Astrocyte (in vitro differentiated cells and primary cell): ENCODE measurements around the gene NEUROD1. TPM values are rescaled to one million over a fixed set of nuclear protein-coding genes. Genes with fewer than 3 reads are reported as not detected.

ENCODE experiments used
- DNase-seq: peaks from one replicate; pipeline ENCODE4 v3.0.0-alpha.2; 2010; ENCODE audit warnings: low read depth
- FAIRE-seq: peaks from 2 replicates; lab custom pipeline; 2011; peaks lifted over from hg19 to GRCh38; lab: Jason Lieb, UNC
- H2AFZ ChIP-seq: 2 replicates; pipeline ENCODE4 v1.6.0; 2012; ENCODE audit warnings: low read depth, low read length, inconsistent platforms
- H3K27ac ChIP-seq: 2 replicates; pipeline ENCODE4 v1.5.1; 2011; ENCODE audit warnings: low read depth, low read length, inconsistent platforms
- H3K27me3 ChIP-seq: 2 replicates; pipeline ENCODE4 v1.6.0; 2011; ENCODE audit warnings: low read length, inconsistent platforms; ENCODE audit not compliant: insufficient read depth
- H3K36me3 ChIP-seq: 2 replicates; pipeline ENCODE4 v1.5.1; 2011; ENCODE audit warnings: low read length, inconsistent platforms; ENCODE audit not compliant: insufficient read depth
- H3K4me1 ChIP-seq: 2 replicates; pipeline ENCODE4 v1.5.1; 2011; ENCODE audit warnings: low read length, inconsistent platforms; ENCODE audit not compliant: insufficient read depth
- H3K4me2 ChIP-seq: 2 replicates; pipeline ENCODE4 v1.6.0; 2012; ENCODE audit warnings: low read length, inconsistent platforms
- H3K4me3 ChIP-seq: 2 replicates; pipeline ENCODE4 v1.5.1; 2011; ENCODE audit warnings: low read depth, mild to moderate bottlenecking, low read length, inconsistent platforms; ENCODE audit not compliant: insufficient read depth
- H3K79me2 ChIP-seq: 2 replicates; pipeline ENCODE4 v1.6.0; 2012; ENCODE audit warnings: mild to moderate bottlenecking, low read length, inconsistent platforms; ENCODE audit not compliant: insufficient read depth
- H3K9ac ChIP-seq: 2 replicates; pipeline ENCODE4 v1.6.0; 2012; ENCODE audit warnings: mild to moderate bottlenecking, low read length, inconsistent platforms
- H3K9me3 ChIP-seq: 2 replicates; pipeline ENCODE4 v1.5.1; 2012; ENCODE audit warnings: low read depth, mild to moderate bottlenecking, low read length, inconsistent platforms; ENCODE audit not compliant: insufficient read depth
- H4K20me1 ChIP-seq: 2 replicates; pipeline ENCODE4 v1.6.0; 2012; ENCODE audit warnings: low read length, inconsistent platforms; ENCODE audit not compliant: insufficient read depth
- H3K27ac Mint-ChIP-seq: one replicate; pipeline ENCODE4 v1.8.0; 2021; ENCODE audit warnings: mild to moderate bottlenecking, mixed read lengths; ENCODE audit not compliant: unreplicated experiment
- H3K27me3 Mint-ChIP-seq: one replicate; pipeline ENCODE4 v1.8.0; 2021; ENCODE audit warnings: low read depth, mixed read lengths; ENCODE audit not compliant: unreplicated experiment
- H3K36me3 Mint-ChIP-seq: one replicate; pipeline ENCODE4 v1.8.0; 2021; ENCODE audit warnings: low read depth, mixed read lengths; ENCODE audit not compliant: unreplicated experiment
- H3K4me1 Mint-ChIP-seq: one replicate; pipeline ENCODE4 v1.8.0; 2021; ENCODE audit warnings: low read depth, mixed read lengths; ENCODE audit not compliant: unreplicated experiment
- H3K4me3 Mint-ChIP-seq: one replicate; pipeline ENCODE4 v1.8.0; 2021; ENCODE audit warnings: mild to moderate bottlenecking, moderate library complexity, mixed read lengths; ENCODE audit not compliant: unreplicated experiment
- H3K9me3 Mint-ChIP-seq: one replicate; pipeline ENCODE4 v1.8.0; 2021; ENCODE audit warnings: mild to moderate bottlenecking, mixed read lengths; ENCODE audit not compliant: unreplicated experiment
- CTCF ChIP-seq: IDR thresholded peaks from 2 replicates; pipeline ENCODE4 v1.5.1; 2011; ENCODE audit warnings: low read depth, mild to moderate bottlenecking, inconsistent platforms, low read length, moderate library complexity; ENCODE audit not compliant: insufficient read depth
- EZH2 ChIP-seq: IDR thresholded peaks from 2 replicates; pipeline ENCODE4 v1.6.1; 2012; ENCODE audit warnings: mild to moderate bottlenecking, low read length, inconsistent platforms; ENCODE audit not compliant: insufficient read depth
- total RNA-seq: library from RNA; stranded (reverse); gene quantifications from 2 replicates; pipeline ENCODE4 v1.2.1, GENCODE V29; 2021

The NEUROD1 gene
- total RNA-seq, 1 donor from 2014 or later: not detected

DNA sequence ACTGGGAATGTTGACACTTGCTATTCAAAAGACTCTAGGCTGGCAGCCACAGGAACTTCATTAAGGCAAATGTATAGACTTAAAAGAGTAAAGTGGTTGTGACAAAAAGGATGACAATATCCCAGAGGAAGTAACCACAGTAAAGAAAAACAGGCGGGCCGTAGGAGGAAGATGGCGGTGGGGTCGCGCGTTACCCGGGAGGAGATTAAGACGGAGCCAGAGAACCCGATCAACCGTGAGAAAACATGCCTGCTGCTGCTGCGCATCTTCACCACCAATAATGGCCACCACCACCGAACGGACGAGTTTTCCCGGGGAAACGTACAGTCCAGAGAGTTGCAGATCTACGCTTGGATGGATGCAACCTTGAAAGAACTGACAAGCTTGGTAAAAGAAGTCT lies 14.0 kb upstream of the NEUROD1 start:
- no peak for FAIRE-seq
- peaks cover 13% of the 10 kb centered on the region for H3K27me3 ChIP-seq
- peaks cover 66% of the 10 kb centered on the region for H3K27me3 Mint-ChIP-seq

GRCh38 chr2:181690860-181691259 lies 10.5 kb upstream of the NEUROD1 start:
- Histone ChIP-seq H3K4me2 (no peak overlapping the region), H3K36me3 (no peaks in the 10 kb centered on the region), H2AFZ (no peak overlapping the region), H3K27ac (no peak overlapping the region), H3K4me3 (no peak overlapping the region), H3K9ac (no peak overlapping the region), H3K4me1 (no peaks in the 10 kb centered on the region), H3K27me3 (peaks cover 36% of the 10 kb centered on the region), H3K79me2 (no peaks in the 10 kb centered on the region), H3K9me3 (no peaks in the 10 kb centered on the region), H4K20me1 (no peaks in the 10 kb centered on the region)
- H3K27me3 Mint-ChIP-seq: peaks cover 79% of the 10 kb centered on the region
- no peak overlapping the region for H3K27ac Mint-ChIP-seq
- DNase-seq: no peak
- no peaks in the 10 kb centered on the region for H3K4me1 Mint-ChIP-seq
- no peak overlapping the region for H3K4me3 Mint-ChIP-seq
- TF ChIP-seq EZH2: no peak
- H3K36me3 Mint-ChIP-seq: no peaks in the 10 kb centered on the region
- H3K9me3 Mint-ChIP-seq: peaks cover 2% of the 10 kb centered on the region
- no peak for FAIRE-seq

More for the DNA sequence above, 14.0 kb upstream of the NEUROD1 start:
- H4K20me1 ChIP-seq: no peaks in the 10 kb centered on the region
- H3K36me3 ChIP-seq: no peaks in the 10 kb centered on the region
- Mint-ChIP-seq H3K36me3 (no peaks in the 10 kb centered on the region), H3K27ac (no peak overlapping the region), H3K4me3 (no peak overlapping the region), H3K4me1 (no peaks in the 10 kb centered on the region), H3K9me3 (no peaks in the 10 kb centered on the region)
- H3K4me1 ChIP-seq: no peaks in the 10 kb centered on the region
- no peak overlapping the region for H3K27ac ChIP-seq
- no peaks in the 10 kb centered on the region for H3K9me3 ChIP-seq
- no peak overlapping the region for H3K4me3 ChIP-seq
- H3K79me2 ChIP-seq: no peaks in the 10 kb centered on the region
- no peak for DNase-seq
- H2AFZ ChIP-seq: no peak overlapping the region
- H3K9ac ChIP-seq: no peak overlapping the region
- no peak overlapping the region for H3K4me2 ChIP-seq
- no peak for TF ChIP-seq EZH2
- TF ChIP-seq CTCF: no peak

GRCh38 chr2:181686576-181687185 lies 6.4 kb upstream of the NEUROD1 start:
- Mint-ChIP-seq H3K27me3 (peaks cover 90% of the 10 kb centered on the region), H3K4me3 (no peak overlapping the region), H3K36me3 (no peaks in the 10 kb centered on the region), H3K4me1 (peaks cover 4% of the 10 kb centered on the region), H3K27ac (no peak overlapping the region), H3K9me3 (peaks cover 19% of the 10 kb centered on the region)
- peaks cover 6% of the 10 kb centered on the region for H3K4me1 ChIP-seq
- no peak overlapping the region for H3K4me2 ChIP-seq
- peaks cover 4% of the 10 kb centered on the region for H3K9me3 ChIP-seq
- H4K20me1 ChIP-seq: no peaks in the 10 kb centered on the region
- peaks cover 75% of the 10 kb centered on the region for H3K27me3 ChIP-seq
- DNase-seq: no peak
- H3K27ac ChIP-seq: no peak overlapping the region
- no peak overlapping the region for H2AFZ ChIP-seq
- H3K9ac ChIP-seq: no peak overlapping the region
- FAIRE-seq: no peak
- TF ChIP-seq CTCF (no peak), EZH2 (no peak)
- H3K79me2 ChIP-seq: no peaks in the 10 kb centered on the region
- no peak overlapping the region for H3K4me3 ChIP-seq
- H3K36me3 ChIP-seq: no peaks in the 10 kb centered on the region
